ENCODE data around the gene TPRX2.
"Not testable (repeated sequence)": the region's sequence is repeated elsewhere in the genome, so short reads cannot be mapped to it uniquely, and the experiment has no call there.

The TPRX2 gene

GRCh38 chr19:47863514-47863936, 4.5 kb downstream of the TPRX2 start:
- DNase-seq: peak; percentile 67 to 90 (median 82)

GRCh38 chr19:47865166-47865565, 6.1 kb downstream of the TPRX2 start:
- no peak for DNase-seq

- DNase-seq: no peak
These were observed 19.9 kb downstream of the TPRX2 start for GRCh38 chr19:47878906-47879305.

GRCh38 chr19:47879385-47879784, 20.4 kb downstream of the TPRX2 start:
- not testable (repeated sequence) for DNase-seq

GRCh38 chr19:47881757-47882156, 22.7 kb downstream of the TPRX2 start:
- no peak for DNase-seq

GRCh38 chr19:47882890-47883289, 23.9 kb downstream of the TPRX2 start:
- no peak for DNase-seq

- no peak for DNase-seq
These were observed 26.0 kb downstream of the TPRX2 start for GRCh38 chr19:47885067-47885463.

- DNase-seq: no peak
These were observed 27.1 kb downstream of the TPRX2 start, which contains the start of gene SULT2A1 for GRCh38 chr19:47886010-47886559. Gene SULT2A1 (minus strand): TSS chr19:47886315. CDS start chr19:47886257, 58 bp downstream.

- DNase-seq: no peak
These were observed 32.0 kb downstream of the TPRX2 start for GRCh38 chr19:47890865-47891621.

- DNase-seq: no peak
These were observed 32.5 kb downstream of the TPRX2 start for GRCh38 chr19:47891622-47891922.

- no peak for DNase-seq
These were observed 33.1 kb downstream of the TPRX2 start for GRCh38 chr19:47891923-47892666.

GRCh38 chr19:47895165-47895782, 36.2 kb downstream of the TPRX2 start:
- no peak for DNase-seq

- no peak for DNase-seq
These were observed 37.0 kb downstream of the TPRX2 start for GRCh38 chr19:47896019-47896418.

GRCh38 chr19:47896773-47897172, 37.7 kb downstream of the TPRX2 start:
- no peak for DNase-seq

GRCh38 chr19:47897861-47898260, 38.8 kb downstream of the TPRX2 start:
- DNase-seq: no peak

GRCh38 chr19:47899335-47899734, 40.3 kb downstream of the TPRX2 start:
- no peak for DNase-seq

GRCh38 chr19:47901370-47901769, 42.3 kb downstream of the TPRX2 start:
- no peak for DNase-seq

GRCh38 chr19:47909350-47909749, 50.3 kb downstream of the TPRX2 start:
- DNase-seq: not testable (repeated sequence)

GRCh38 chr19:47910191-47910590, 51.2 kb downstream of the TPRX2 start:
- DNase-seq: not testable (repeated sequence)

Measured in activated CD4-positive, CD25-positive, alpha-beta regulatory T cell (primary cell).